Mesothelial cell of epicardium (in vitro differentiated cells): Measurements from ENCODE around the gene MARK4. TPM values are rescaled to one million over a fixed set of nuclear protein-coding genes. Genes with fewer than 3 reads are reported as not detected.
A peak's percentile ranks its signal among the peaks of the same experiment; 100 is the strongest.

Experiments used
- DNase-seq, 2 experiments: peaks; one replicate each; pipeline ENCODE4 v3.0.0; 2021; ENCODE audit warnings: low spot score in 2 of 2; ENCODE audit not compliant: unreplicated experiment in 2 of 2
- H3K27ac Mint-ChIP-seq: 2 replicates; pipeline ENCODE4 v1.8.0; 2021; ENCODE audit warnings: mixed read lengths
- H3K27me3 Mint-ChIP-seq: 2 replicates; pipeline ENCODE4 v1.8.0; 2021; ENCODE audit warnings: low read depth, mixed read lengths
- H3K36me3 Mint-ChIP-seq: 2 replicates; pipeline ENCODE4 v1.8.0; 2021; ENCODE audit warnings: mixed read lengths
- H3K4me1 Mint-ChIP-seq: 2 replicates; pipeline ENCODE4 v1.8.0; 2021; ENCODE audit warnings: mixed read lengths
- H3K4me3 Mint-ChIP-seq: 2 replicates; pipeline ENCODE4 v1.8.0; 2021; ENCODE audit warnings: mild to moderate bottlenecking, moderate library complexity, mixed read lengths
- H3K9me3 Mint-ChIP-seq: 2 replicates; pipeline ENCODE4 v1.8.0; 2021; ENCODE audit warnings: mixed read lengths
- CTCF ChIP-seq: fragments of 200-600 bp; sonication (generic); IDR thresholded peaks from one replicate; pipeline ENCODE4 v1.5.0; 2021; ENCODE audit warnings: antibody characterized with exemption; ENCODE audit not compliant: unreplicated experiment
- total RNA-seq: library from RNA; stranded (reverse); gene quantifications from 3 replicates; pipeline ENCODE4 v1.2.1, GENCODE V29; 2021

The MARK4 gene
- total RNA-seq, 1 donor from 2014 or later: 63.7 TPM

GRCh38 chr19:45296355-45296754, 45.3 kb downstream of the MARK4 start:
- TF ChIP-seq CTCF: no peak
- H3K4me3 Mint-ChIP-seq: no peak overlapping the region
- H3K9me3 Mint-ChIP-seq: peaks cover 11% of the 10 kb centered on the region
- no peaks in the 10 kb centered on the region for H3K27me3 Mint-ChIP-seq
- H3K4me1 Mint-ChIP-seq: no peaks in the 10 kb centered on the region
- H3K27ac Mint-ChIP-seq: no peak overlapping the region
- DNase-seq: no peak
- peaks cover 56% of the 10 kb centered on the region for H3K36me3 Mint-ChIP-seq

GRCh38 chr19:45297674-45298073, 46.6 kb downstream of the MARK4 start:
- Mint-ChIP-seq H3K4me3 (no peak overlapping the region), H3K27me3 (no peaks in the 10 kb centered on the region), H3K9me3 (peaks cover under 1% of the 10 kb centered on the region), H3K36me3 (peaks cover 44% of the 10 kb centered on the region), H3K4me1 (no peaks in the 10 kb centered on the region), H3K27ac (no peak overlapping the region)
- no peak for TF ChIP-seq CTCF
- no peak for DNase-seq

- H3K27ac Mint-ChIP-seq: no peak overlapping the region
- no peaks in the 10 kb centered on the region for H3K4me1 Mint-ChIP-seq
- H3K4me3 Mint-ChIP-seq: no peak overlapping the region
- no peak for DNase-seq
- no peaks in the 10 kb centered on the region for H3K27me3 Mint-ChIP-seq
- H3K36me3 Mint-ChIP-seq: peaks cover 41% of the 10 kb centered on the region
- TF ChIP-seq CTCF: no peak
- H3K9me3 Mint-ChIP-seq: no peaks in the 10 kb centered on the region
These were observed 47.2 kb downstream of the MARK4 start for GRCh38 chr19:45298264-45298663.

- DNase-seq: no peak
- Mint-ChIP-seq H3K36me3 (peaks cover 36% of the 10 kb centered on the region), H3K27me3 (no peaks in the 10 kb centered on the region), H3K4me1 (no peaks in the 10 kb centered on the region), H3K27ac (peak overlapping the region; percentile 47), H3K9me3 (no peaks in the 10 kb centered on the region), H3K4me3 (no peak overlapping the region)
- no peak for TF ChIP-seq CTCF
These were observed 48.6 kb downstream of the MARK4 start for GRCh38 chr19:45299719-45300118.

DNA sequence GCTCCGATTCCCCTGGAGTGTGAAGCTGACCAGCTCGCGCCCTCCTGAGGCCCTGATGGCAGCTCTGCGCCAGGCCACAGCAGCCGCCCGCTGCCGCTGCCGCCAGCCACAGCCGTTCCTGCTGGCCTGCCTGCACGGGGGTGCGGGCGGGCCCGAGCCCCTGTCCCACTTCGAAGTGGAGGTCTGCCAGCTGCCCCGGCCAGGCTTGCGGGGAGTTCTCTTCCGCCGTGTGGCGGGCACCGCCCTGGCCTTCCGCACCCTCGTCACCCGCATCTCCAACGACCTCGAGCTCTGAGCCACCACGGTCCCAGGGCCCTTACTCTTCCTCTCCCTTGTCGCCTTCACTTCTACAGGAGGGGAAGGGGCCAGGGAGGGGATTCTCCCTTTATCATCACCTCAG, 51.3 kb downstream of the MARK4 start:
- no peak overlapping the region for H3K27ac Mint-ChIP-seq
- H3K27me3 Mint-ChIP-seq: no peaks in the 10 kb centered on the region
- TF ChIP-seq CTCF: no peak
- H3K36me3 Mint-ChIP-seq: peaks cover 21% of the 10 kb centered on the region
- no peak overlapping the region for H3K4me3 Mint-ChIP-seq
- DNase-seq: no peak
- H3K9me3 Mint-ChIP-seq: no peaks in the 10 kb centered on the region
- peaks cover 10% of the 10 kb centered on the region for H3K4me1 Mint-ChIP-seq
